GM23248 (cell line): Measurements from ENCODE around the gene PEPD.

Source experiments
- EZH2 ChIP-seq: fragments of 200-600 bp; sonication (generic); IDR thresholded peaks from 2 replicates; pipeline ENCODE4 v1.6.1; 2018; ENCODE audit warnings: antibody characterized with exemption, mild to moderate bottlenecking; ENCODE audit not compliant: insufficient read depth, poor library complexity, severe bottlenecking
- EZH2phosphoT487 ChIP-seq: fragments of 200-600 bp; sonication (generic); IDR thresholded peaks from 2 replicates; pipeline ENCODE4 v1.6.1; 2018; ENCODE audit warnings: antibody characterized with exemption, moderate library complexity, mild to moderate bottlenecking, low read depth; ENCODE audit not compliant: insufficient read depth

- no peak for TF ChIP-seq EZH2
- TF ChIP-seq EZH2phosphoT487: no peak
These were observed 37.3 kb downstream of the PEPD start for GRCh38 chr19:33484226-33484774.
